ENCODE data around the gene SRGAP3.

GRCh38 chr3:8966150-8966819 lies 283.2 kb downstream of the SRGAP3 start:
- no peak for TF ChIP-seq CTCF (IDR thresholded peaks at IDR 0.05)
- TF ChIP-seq POLR2A (IDR thresholded peaks at IDR 0.05) = no peak

Measured in lower leg skin (tissue), 3 donors.